ENCODE results near the gene RIT2. TPM values are rescaled to one million over a fixed set of nuclear protein-coding genes. Genes with fewer than 3 reads are reported as not detected.
A peak's percentile ranks its signal among the peaks of the same experiment; 100 is the strongest.

RIT2 gene
- total RNA-seq, 1 donor from 2014 or later = not detected

DNA sequence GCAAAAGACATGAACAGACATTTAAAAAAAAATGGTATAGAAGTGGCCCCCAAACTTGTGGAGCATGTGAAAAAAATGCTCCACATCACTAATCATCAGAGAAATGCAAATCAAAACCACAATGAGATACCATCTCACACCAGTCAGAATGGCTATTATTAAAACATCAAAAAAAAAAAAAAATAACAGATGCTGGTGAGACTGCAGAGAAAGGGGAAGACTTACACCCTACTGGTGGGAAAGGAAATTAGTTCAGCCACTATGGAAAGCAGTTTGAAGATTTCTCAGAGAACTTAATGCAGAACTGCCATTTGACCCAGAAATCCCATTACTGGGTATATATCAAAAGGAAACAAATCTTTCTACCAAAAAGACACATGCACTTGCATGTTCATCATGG, 164.8 kb downstream of the RIT2 start:
- no peak for TF ChIP-seq CTCF (conservative IDR thresholded peaks at IDR 0.05; ENCODE audit: low read depth, low read length)

DNA sequence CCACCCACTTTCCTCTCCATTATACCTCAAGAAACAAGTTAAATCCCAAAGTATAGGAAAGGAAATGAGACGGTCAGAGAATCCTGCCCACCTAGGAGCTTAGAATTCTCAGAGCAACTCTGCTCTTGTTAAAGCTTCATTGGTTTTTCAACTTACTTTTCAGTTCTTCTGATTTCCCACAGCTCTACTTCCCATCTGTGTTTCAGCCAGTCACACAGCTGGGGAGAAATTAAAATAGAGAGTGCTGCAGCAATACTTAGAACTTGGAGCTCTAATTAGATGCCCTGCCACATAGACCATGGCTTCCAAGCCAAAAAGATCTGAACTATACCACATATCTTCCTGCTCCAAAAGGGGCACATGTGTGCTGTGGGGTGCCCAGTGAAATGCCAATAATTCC, 166.7 kb downstream of the RIT2 start:
- DNase-seq (ENCODE audit: low read depth) = no peak
- H3K4me3 ChIP-seq (ENCODE audit: low read depth, low read length) = no peak overlapping the region
- TF ChIP-seq CTCF (conservative IDR thresholded peaks at IDR 0.05; ENCODE audit: low read depth, low read length) = no peak

More for the DNA sequence above, 164.8 kb downstream of the RIT2 start:
- H3K4me3 ChIP-seq (ENCODE audit: low read depth, low read length) = no peak overlapping the region
- DNase-seq (ENCODE audit: low read depth) = no peak

DNA sequence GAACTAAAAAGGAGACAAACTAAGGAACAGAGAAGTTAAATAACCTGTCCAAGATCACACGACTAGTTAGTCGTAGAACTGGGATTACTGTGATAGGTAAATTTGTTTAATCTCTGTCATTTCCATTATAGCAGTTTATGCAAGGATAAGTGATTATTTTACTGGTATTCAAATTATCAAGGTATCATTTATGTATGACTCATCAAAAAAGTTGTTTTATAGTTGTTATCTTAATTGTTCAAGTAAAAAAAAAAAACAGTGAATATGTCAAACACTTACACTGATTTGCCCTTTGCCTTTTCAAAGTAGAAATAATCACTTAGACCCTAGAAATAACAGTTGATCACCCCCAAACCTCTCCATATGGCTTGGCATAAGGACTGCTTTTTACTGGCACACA, 173.6 kb downstream of the RIT2 start:
- no peak for TF ChIP-seq CTCF (conservative IDR thresholded peaks at IDR 0.05; ENCODE audit: low read depth, low read length)
- no peak overlapping the region for H3K4me3 ChIP-seq (ENCODE audit: low read depth, low read length)
- DNase-seq (ENCODE audit: low read depth) = no peak

- H3K4me3 ChIP-seq (ENCODE audit: low read depth, low read length) = no peak overlapping the region
- no peak for TF ChIP-seq CTCF (conservative IDR thresholded peaks at IDR 0.05; ENCODE audit: low read depth, low read length)
- no peak for DNase-seq (ENCODE audit: low read depth)
Observed at GRCh38 chr18:42941021-42941420, 174.5 kb downstream of the RIT2 start.

DNA sequence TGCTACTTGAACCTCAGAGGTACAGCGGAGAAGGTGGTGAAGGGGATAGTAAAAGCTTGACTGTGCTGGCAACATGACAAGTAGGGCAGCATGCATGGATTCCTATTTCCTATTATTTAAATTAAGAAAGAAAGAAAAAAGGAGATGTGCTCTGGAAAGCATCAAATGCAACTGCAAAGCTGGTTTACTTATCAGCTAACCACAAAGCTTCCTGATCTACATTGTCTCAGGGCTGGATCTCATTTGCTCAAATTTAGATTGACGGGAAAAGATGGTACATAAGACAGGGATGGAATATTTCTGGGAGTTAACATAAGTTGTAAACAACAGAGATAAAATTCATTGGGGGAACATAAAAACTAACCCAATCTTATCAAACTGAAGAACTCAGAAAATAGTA, 178.0 kb downstream of the RIT2 start:
- TF ChIP-seq CTCF (conservative IDR thresholded peaks at IDR 0.05; ENCODE audit: low read depth, low read length) = no peak
- H3K4me3 ChIP-seq (ENCODE audit: low read depth, low read length) = no peak overlapping the region
- DNase-seq (ENCODE audit: low read depth) = no peak

DNA sequence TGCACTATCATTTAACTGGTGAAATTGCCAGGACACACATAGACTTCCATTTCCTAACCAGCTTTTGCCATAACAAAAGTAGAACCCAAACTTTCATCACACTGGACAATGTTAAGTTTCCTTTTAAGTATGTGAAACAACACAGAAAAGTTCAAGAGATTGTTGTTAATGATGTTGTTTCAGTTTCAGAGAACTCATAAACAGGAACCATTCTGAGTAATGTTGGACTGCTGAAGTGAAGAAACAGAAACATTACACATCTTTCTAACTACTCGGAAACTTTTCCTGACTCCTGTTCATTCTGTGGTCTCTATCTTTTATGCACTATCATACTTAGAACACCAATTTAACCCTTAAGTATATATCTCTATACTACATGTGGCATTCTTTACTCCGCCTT, 179.2 kb downstream of the RIT2 start:
- H3K4me3 ChIP-seq (ENCODE audit: low read depth, low read length) = no peak overlapping the region
- no peak for TF ChIP-seq CTCF (conservative IDR thresholded peaks at IDR 0.05; ENCODE audit: low read depth, low read length)
- DNase-seq (ENCODE audit: low read depth) = no peak

DNA sequence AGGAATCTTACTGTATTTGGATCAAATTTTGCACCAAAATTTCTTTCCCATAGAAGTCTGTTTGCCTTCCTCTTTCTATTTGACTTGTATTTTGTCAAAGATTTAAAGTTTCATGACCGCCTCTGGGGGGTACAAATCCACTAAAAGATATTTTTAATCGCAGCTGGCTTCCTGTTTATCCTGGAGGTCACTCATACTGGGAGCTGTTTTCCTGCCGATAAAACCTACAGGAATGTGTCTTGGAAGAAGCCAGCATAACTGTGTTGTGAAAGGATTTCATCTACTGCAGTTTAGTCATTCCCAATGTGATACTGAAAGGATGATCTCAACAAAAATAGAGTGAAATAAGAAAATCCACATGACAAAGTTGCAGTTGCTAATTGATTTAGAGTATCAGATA, 184.0 kb downstream of the RIT2 start:
- DNase-seq (ENCODE audit: low read depth) = peak; percentile 84
- TF ChIP-seq CTCF (conservative IDR thresholded peaks at IDR 0.05; ENCODE audit: low read depth, low read length) = no peak
- no peak overlapping the region for H3K4me3 ChIP-seq (ENCODE audit: low read depth, low read length)

Data from epithelial cell of proximal tubule (primary cell).